SKM-1 treated with dmso at 0.1 percent for 144 hours (cell line): Measurements from ENCODE around the gene HMG20B.

Experiments used
- DNase-seq: peaks from one replicate; lab custom pipeline; 2025; ENCODE audit not compliant: unreplicated experiment; lab: John Stamatoyannopoulos, UW

The HMG20B gene

GRCh38 chr19:3605770-3606169 is 33.0 kb downstream of the HMG20B start:
- no peak for DNase-seq

- DNase-seq: no peak
These were observed 33.5 kb downstream of the HMG20B start for GRCh38 chr19:3606174-3606689.

- no peak for DNase-seq
These were observed 34.0 kb downstream of the HMG20B start, which contains the start of gene TBXA2R for GRCh38 chr19:3606690-3607289. TBXA2R (minus strand) TSS chr19:3606875; CDS start chr19:3600634, 6,241 bp downstream.

- DNase-seq: no peak
These were observed 34.7 kb downstream of the HMG20B start for GRCh38 chr19:3607303-3608078.

- DNase-seq: no peak
These were observed 35.4 kb downstream of the HMG20B start for GRCh38 chr19:3608079-3608641.

GRCh38 chr19:3608750-3609322 is 36.1 kb downstream of the HMG20B start:
- DNase-seq: no peak

- DNase-seq: no peak
These were observed 37.3 kb downstream of the HMG20B start for GRCh38 chr19:3609779-3610719.

GRCh38 chr19:3610745-3611717 is 38.3 kb downstream of the HMG20B start:
- no peak for DNase-seq

- DNase-seq: no peak
These were observed 39.1 kb downstream of the HMG20B start for GRCh38 chr19:3611841-3612240.

GRCh38 chr19:3612330-3612729 is 39.6 kb downstream of the HMG20B start:
- DNase-seq: no peak

- DNase-seq: no peak
These were observed 40.4 kb downstream of the HMG20B start for GRCh38 chr19:3612901-3613741.

- DNase-seq: no peak
These were observed 41.3 kb downstream of the HMG20B start for GRCh38 chr19:3613818-3614661.

GRCh38 chr19:3614858-3615505 is 42.2 kb downstream of the HMG20B start:
- DNase-seq: no peak

GRCh38 chr19:3615524-3616135 is 42.9 kb downstream of the HMG20B start:
- DNase-seq: no peak

GRCh38 chr19:3617463-3617862 is 44.7 kb downstream of the HMG20B start:
- no peak for DNase-seq

- peak; percentile 12 for DNase-seq
These were observed 45.5 kb downstream of the HMG20B start for GRCh38 chr19:3618144-3618810.
